H1 (cell line): Measurements from ENCODE around the gene GIGYF2. TPM values are rescaled to one million over a fixed set of nuclear protein-coding genes. Genes with fewer than 3 reads are reported as not detected.

Experiments
- BCL11A ChIP-seq, 2 experiments: IDR thresholded peaks; one replicate each; pipeline ENCODE4 v1.6.1; 2011; ENCODE audit warnings: low read depth in 2 of 2, low read length in 2 of 2, mild to moderate bottlenecking in 2 of 2
- CTBP2 ChIP-seq: IDR thresholded peaks from 2 replicates; pipeline ENCODE4 v1.7.0; 2011; ENCODE audit warnings: borderline replicate concordance, mild to moderate bottlenecking, moderate library complexity, mixed read lengths, low read length; ENCODE audit not compliant: insufficient read depth, insufficient read length
- GTF2F1 ChIP-seq: IDR thresholded peaks from 2 replicates; pipeline ENCODE4 v1.6.1; 2012; ENCODE audit warnings: low read depth, low read length, improper control_type of control experiment, borderline replicate concordance
- HDAC6 ChIP-seq: IDR thresholded peaks from one replicate; pipeline ENCODE4 v1.7.1; 2012; ENCODE audit warnings: low read depth, mild to moderate bottlenecking, inconsistent platforms, low read length, moderate library complexity
- MAFK ChIP-seq: IDR thresholded peaks from 2 replicates; pipeline ENCODE4 v1.6.1; 2012; ENCODE audit warnings: low read depth, mild to moderate bottlenecking, improper control_type of control experiment, low read length
- RAD21 ChIP-seq, 2 experiments: IDR thresholded peaks in 1 of 2; conservative IDR thresholded peaks in 1 of 2; 2 replicates each; pipeline ENCODE4 v1.6.1; 2011; ENCODE audit warnings: low read depth in 2 of 2, low read length in 2 of 2, improper control_type of control experiment in 1 of 2, inconsistent platforms in 1 of 2, mild to moderate bottlenecking in 1 of 2, moderate library complexity in 1 of 2
- TAF7 ChIP-seq: optimal IDR thresholded peaks from 2 replicates; pipeline ENCODE3; 2011; ENCODE audit warnings: low read depth, mild to moderate bottlenecking, inconsistent platforms, low read length, moderate library complexity, borderline replicate concordance
- polyA plus RNA-seq, 7 experiments: library from polyadenylated mRNA; depleted of rRNA in 3 of 7; stranded (reverse) in 5 of 7; unstranded in 2 of 7; fragments of >200 nt in 5 of 7; fragments of 200-250 nt in 2 of 7; gene quantifications; 1 replicate in 5 of 7; 2 replicates in 1 of 7; 4 replicates in 1 of 7; pipeline versions ENCODE4 v1.2.1 to v1.2.3, GENCODE V29; 2011 to 2013; ENCODE audit warnings: missing spikeins in 2 of 7, mixed read lengths in 2 of 7
- total RNA-seq: library from RNA; stranded (reverse); fragmentation: NEBNext Ultra II Directional; extraction: Animal tissue kit (Norgen Biotek cat#: 25700); gene quantifications from 2 replicates; pipeline ENCODE4 v1.2.1, GENCODE V29; 2021
- TF ChIP-seq, protein P1 (sequence below): fragments of 300-600 bp; sonication (generic); IDR thresholded peaks from 2 replicates; pipeline ENCODE4 v1.7.1; 2012; ENCODE audit warnings: low read length, moderate library complexity, mild to moderate bottlenecking, inconsistent platforms; ENCODE audit not compliant: insufficient replicate concordance

Gene GIGYF2
- total and polyA plus RNA-seq, 2 of the 8 experiments (the other 6 are each of a cell fraction or from before 2014, with no cell fraction given), result 22.3 to 62.0 TPM

DNA sequence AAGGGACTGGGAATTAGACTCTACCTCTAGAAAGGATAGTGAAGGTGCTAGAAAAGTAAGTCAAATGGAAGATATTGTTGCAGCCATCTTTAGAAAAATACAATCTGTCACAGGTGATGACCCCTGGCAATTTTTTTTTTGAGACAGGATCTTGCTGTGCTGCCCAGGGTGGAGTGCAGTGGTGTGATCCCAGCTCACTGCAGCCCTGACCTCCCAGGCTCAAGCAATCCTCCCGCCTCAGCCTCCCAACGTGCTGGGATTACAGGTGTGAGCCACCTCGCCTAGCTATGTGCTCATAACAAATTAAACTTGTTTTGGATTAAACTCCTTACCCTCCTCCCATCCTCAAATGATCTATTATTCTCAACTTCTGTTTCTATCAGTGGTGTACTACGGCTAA, 3.8 kb upstream of the GIGYF2 start (continued):
- TF ChIP-seq, protein P1, sequence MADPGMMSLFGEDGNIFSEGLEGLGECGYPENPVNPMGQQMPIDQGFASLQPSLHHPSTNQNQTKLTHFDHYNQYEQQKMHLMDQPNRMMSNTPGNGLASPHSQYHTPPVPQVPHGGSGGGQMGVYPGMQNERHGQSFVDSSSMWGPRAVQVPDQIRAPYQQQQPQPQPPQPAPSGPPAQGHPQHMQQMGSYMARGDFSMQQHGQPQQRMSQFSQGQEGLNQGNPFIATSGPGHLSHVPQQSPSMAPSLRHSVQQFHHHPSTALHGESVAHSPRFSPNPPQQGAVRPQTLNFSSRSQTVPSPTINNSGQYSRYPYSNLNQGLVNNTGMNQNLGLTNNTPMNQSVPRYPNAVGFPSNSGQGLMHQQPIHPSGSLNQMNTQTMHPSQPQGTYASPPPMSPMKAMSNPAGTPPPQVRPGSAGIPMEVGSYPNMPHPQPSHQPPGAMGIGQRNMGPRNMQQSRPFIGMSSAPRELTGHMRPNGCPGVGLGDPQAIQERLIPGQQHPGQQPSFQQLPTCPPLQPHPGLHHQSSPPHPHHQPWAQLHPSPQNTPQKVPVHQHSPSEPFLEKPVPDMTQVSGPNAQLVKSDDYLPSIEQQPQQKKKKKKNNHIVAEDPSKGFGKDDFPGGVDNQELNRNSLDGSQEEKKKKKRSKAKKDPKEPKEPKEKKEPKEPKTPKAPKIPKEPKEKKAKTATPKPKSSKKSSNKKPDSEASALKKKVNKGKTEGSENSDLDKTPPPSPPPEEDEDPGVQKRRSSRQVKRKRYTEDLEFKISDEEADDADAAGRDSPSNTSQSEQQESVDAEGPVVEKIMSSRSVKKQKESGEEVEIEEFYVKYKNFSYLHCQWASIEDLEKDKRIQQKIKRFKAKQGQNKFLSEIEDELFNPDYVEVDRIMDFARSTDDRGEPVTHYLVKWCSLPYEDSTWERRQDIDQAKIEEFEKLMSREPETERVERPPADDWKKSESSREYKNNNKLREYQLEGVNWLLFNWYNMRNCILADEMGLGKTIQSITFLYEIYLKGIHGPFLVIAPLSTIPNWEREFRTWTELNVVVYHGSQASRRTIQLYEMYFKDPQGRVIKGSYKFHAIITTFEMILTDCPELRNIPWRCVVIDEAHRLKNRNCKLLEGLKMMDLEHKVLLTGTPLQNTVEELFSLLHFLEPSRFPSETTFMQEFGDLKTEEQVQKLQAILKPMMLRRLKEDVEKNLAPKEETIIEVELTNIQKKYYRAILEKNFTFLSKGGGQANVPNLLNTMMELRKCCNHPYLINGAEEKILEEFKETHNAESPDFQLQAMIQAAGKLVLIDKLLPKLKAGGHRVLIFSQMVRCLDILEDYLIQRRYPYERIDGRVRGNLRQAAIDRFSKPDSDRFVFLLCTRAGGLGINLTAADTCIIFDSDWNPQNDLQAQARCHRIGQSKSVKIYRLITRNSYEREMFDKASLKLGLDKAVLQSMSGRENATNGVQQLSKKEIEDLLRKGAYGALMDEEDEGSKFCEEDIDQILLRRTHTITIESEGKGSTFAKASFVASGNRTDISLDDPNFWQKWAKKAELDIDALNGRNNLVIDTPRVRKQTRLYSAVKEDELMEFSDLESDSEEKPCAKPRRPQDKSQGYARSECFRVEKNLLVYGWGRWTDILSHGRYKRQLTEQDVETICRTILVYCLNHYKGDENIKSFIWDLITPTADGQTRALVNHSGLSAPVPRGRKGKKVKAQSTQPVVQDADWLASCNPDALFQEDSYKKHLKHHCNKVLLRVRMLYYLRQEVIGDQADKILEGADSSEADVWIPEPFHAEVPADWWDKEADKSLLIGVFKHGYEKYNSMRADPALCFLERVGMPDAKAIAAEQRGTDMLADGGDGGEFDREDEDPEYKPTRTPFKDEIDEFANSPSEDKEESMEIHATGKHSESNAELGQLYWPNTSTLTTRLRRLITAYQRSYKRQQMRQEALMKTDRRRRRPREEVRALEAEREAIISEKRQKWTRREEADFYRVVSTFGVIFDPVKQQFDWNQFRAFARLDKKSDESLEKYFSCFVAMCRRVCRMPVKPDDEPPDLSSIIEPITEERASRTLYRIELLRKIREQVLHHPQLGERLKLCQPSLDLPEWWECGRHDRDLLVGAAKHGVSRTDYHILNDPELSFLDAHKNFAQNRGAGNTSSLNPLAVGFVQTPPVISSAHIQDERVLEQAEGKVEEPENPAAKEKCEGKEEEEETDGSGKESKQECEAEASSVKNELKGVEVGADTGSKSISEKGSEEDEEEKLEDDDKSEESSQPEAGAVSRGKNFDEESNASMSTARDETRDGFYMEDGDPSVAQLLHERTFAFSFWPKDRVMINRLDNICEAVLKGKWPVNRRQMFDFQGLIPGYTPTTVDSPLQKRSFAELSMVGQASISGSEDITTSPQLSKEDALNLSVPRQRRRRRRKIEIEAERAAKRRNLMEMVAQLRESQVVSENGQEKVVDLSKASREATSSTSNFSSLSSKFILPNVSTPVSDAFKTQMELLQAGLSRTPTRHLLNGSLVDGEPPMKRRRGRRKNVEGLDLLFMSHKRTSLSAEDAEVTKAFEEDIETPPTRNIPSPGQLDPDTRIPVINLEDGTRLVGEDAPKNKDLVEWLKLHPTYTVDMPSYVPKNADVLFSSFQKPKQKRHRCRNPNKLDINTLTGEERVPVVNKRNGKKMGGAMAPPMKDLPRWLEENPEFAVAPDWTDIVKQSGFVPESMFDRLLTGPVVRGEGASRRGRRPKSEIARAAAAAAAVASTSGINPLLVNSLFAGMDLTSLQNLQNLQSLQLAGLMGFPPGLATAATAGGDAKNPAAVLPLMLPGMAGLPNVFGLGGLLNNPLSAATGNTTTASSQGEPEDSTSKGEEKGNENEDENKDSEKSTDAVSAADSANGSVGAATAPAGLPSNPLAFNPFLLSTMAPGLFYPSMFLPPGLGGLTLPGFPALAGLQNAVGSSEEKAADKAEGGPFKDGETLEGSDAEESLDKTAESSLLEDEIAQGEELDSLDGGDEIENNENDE, result no peak
- no peak for TF ChIP-seq HDAC6
- TF ChIP-seq GTF2F1, result no peak
- TF ChIP-seq MAFK, result no peak
- no peak for TF ChIP-seq CTBP2
- no peak for TF ChIP-seq TAF7
- TF ChIP-seq BCL11A (IDR thresholded peaks at IDR 0.05; ENCODE audit: low read depth in 2 of 2, low read length in 2 of 2), result no peak
- no peak for TF ChIP-seq RAD21 (IDR thresholded peaks at IDR 0.05 in 1 of 2, conservative IDR thresholded peaks at IDR 0.05 in 1 of 2; ENCODE audit: low read depth in 2 of 2, low read length in 2 of 2)
